HepG2 (cell line): ENCODE measurements around the gene RNF114. TPM values are rescaled to one million over a fixed set of nuclear protein-coding genes. Genes with fewer than 3 reads are reported as not detected.

Experiments used
- BCL6 ChIP-seq: IDR thresholded peaks from 2 replicates; pipeline ENCODE4 v1.6.1; 2016; ENCODE audit warnings: missing genetic modification reagents, missing compliant biosample characterization
- ELK4 ChIP-seq: sonication (generic); formaldehyde crosslinking; IDR thresholded peaks from 2 replicates; pipeline ENCODE4 v1.9.0; 2021; ENCODE audit warnings: missing genetic modification reagents, borderline replicate concordance
- KLF6 ChIP-seq: IDR thresholded peaks from 2 replicates; pipeline ENCODE4 v1.8.0; 2016; ENCODE audit warnings: missing biosample characterization, missing genetic modification reagents
- PLRG1 ChIP-seq: fragments of 450-650 bp; conservative IDR thresholded peaks from 2 replicates; pipeline ENCODE4 v1.6.1; 2016
- SIN3B ChIP-seq: fragments of 150-350 bp; IDR thresholded peaks from 2 replicates; pipeline ENCODE4 v1.6.1; 2014; ENCODE audit warnings: low read length
- TGIF2 ChIP-seq: IDR thresholded peaks from 2 replicates; pipeline ENCODE4 v1.6.1; 2016; ENCODE audit warnings: control low read depth, missing compliant biosample characterization
- ZNF557 ChIP-seq: sonication (generic); formaldehyde crosslinking; IDR thresholded peaks from 2 replicates; pipeline ENCODE4 v1.4.0; 2020; ENCODE audit warnings: missing genetic modification reagents
- ZNF784 ChIP-seq: sonication (generic); formaldehyde crosslinking; IDR thresholded peaks from 2 replicates; pipeline ENCODE4 v1.5.1; 2020; ENCODE audit warnings: missing genetic modification reagents, mild to moderate bottlenecking, borderline replicate concordance
- ZSCAN5A ChIP-seq: sonication (generic); formaldehyde crosslinking; IDR thresholded peaks from 2 replicates; pipeline ENCODE4 v1.8.0; 2022; ENCODE audit warnings: mild to moderate bottlenecking, missing genetic modification reagents, borderline replicate concordance
- polyA plus RNA-seq, 8 experiments: library from polyadenylated mRNA; depleted of rRNA in 3 of 8; stranded (reverse) in 7 of 8; unstranded in 1 of 8; fragments of >200 nt; fragmentation: Illumina TruSeq in 4 of 8; extraction: Trizol in 4 of 8; gene quantifications; 2 replicates each; pipeline versions ENCODE4 v1.2.1 to v1.2.3, GENCODE V29; 2011 to 2016; ENCODE audit warnings: low read depth in 4 of 8, missing spikeins in 1 of 8, mixed read lengths in 1 of 8; ENCODE audit not compliant: insufficient read depth in 1 of 8
- total RNA-seq, 5 experiments: library from RNA; depleted of rRNA; stranded (reverse); fragments of >200 nt; fragmentation: Illumina TruSeq; extraction: Trizol; gene quantifications; 2 replicates each; pipeline ENCODE4 v1.2.3, GENCODE V29; 2016; ENCODE audit warnings: low read depth in 1 of 5
- TF ChIP-seq, protein P1 (sequence below): sonication (generic); formaldehyde crosslinking; IDR thresholded peaks from 2 replicates; pipeline ENCODE4 v1.4.0; 2020; ENCODE audit warnings: missing genetic modification reagents
- TF ChIP-seq, protein P2 (sequence below): sonication (generic); formaldehyde crosslinking; IDR thresholded peaks from one replicate; pipeline ENCODE4 v1.5.1; 2020; ENCODE audit warnings: mild to moderate bottlenecking, missing genetic modification reagents; ENCODE audit errors: not compliant biosample characterization

Gene RNF114
- total and polyA plus RNA-seq, 2 of the 13 experiments (the other 11 are each of a cell fraction or from before 2014, with no cell fraction given) = 119 to 126 TPM

DNA sequence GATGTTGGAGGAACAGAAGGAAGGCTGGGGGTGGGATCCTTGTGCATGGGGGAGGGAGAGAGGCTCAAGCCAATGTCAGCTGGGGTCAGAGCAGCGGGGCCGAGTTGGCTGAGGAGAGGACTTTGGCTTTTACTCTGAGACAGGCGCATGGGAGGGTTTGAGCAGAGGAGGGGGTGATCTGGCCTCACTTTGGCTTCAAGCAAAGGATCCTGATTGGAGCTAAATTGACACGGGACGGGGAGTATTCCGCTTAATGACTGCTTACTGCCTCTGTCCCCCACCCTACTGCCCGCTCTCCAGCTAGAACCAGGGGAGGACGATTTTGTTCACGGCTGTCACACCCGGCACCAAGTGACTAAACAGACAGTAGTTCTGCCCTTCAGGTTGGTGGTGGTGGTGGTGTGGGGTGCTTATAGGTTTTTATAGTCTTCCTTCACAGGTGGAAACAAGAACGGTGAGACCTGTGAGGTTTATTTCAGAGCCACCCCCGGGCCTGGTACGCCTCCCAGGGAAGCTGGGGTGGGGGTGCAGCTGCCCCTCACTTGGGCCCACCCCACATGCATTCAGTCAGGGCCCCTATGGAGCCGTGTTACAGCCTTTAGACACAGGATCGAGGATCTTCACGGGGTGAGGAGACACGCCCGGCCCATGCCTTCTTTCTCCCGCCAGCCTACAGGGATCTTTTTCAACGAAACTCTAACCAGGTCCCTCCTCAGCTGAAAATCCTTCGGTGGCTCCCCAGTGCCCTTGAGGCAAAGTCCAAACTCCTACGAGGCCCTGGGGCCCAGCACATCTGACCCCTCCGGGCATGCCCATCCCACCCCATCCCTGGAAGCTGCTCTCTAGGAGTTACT lies 45.2 kb downstream of the RNF114 start (continued):
- TF ChIP-seq, protein P1, sequence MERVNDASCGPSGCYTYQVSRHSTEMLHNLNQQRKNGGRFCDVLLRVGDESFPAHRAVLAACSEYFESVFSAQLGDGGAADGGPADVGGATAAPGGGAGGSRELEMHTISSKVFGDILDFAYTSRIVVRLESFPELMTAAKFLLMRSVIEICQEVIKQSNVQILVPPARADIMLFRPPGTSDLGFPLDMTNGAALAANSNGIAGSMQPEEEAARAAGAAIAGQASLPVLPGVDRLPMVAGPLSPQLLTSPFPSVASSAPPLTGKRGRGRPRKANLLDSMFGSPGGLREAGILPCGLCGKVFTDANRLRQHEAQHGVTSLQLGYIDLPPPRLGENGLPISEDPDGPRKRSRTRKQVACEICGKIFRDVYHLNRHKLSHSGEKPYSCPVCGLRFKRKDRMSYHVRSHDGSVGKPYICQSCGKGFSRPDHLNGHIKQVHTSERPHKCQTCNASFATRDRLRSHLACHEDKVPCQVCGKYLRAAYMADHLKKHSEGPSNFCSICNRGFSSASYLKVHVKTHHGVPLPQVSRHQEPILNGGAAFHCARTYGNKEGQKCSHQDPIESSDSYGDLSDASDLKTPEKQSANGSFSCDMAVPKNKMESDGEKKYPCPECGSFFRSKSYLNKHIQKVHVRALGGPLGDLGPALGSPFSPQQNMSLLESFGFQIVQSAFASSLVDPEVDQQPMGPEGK (CRISPR knock-in tag) = peak; percentile 51; the same call in 1 of the 2 replicates
- TF ChIP-seq ZNF557 (CRISPR knock-in tag) = no peak
- no peak for TF ChIP-seq ZSCAN5A
- peak; percentile 79 for TF ChIP-seq BCL6 (CRISPR knock-in tag)
- TF ChIP-seq TGIF2 = 0 out of 2 replicates have a peak, but pooled peaks have one; percentile 39
- no peak for TF ChIP-seq PLRG1
- TF ChIP-seq SIN3B = no peak
- TF ChIP-seq, protein P2, sequence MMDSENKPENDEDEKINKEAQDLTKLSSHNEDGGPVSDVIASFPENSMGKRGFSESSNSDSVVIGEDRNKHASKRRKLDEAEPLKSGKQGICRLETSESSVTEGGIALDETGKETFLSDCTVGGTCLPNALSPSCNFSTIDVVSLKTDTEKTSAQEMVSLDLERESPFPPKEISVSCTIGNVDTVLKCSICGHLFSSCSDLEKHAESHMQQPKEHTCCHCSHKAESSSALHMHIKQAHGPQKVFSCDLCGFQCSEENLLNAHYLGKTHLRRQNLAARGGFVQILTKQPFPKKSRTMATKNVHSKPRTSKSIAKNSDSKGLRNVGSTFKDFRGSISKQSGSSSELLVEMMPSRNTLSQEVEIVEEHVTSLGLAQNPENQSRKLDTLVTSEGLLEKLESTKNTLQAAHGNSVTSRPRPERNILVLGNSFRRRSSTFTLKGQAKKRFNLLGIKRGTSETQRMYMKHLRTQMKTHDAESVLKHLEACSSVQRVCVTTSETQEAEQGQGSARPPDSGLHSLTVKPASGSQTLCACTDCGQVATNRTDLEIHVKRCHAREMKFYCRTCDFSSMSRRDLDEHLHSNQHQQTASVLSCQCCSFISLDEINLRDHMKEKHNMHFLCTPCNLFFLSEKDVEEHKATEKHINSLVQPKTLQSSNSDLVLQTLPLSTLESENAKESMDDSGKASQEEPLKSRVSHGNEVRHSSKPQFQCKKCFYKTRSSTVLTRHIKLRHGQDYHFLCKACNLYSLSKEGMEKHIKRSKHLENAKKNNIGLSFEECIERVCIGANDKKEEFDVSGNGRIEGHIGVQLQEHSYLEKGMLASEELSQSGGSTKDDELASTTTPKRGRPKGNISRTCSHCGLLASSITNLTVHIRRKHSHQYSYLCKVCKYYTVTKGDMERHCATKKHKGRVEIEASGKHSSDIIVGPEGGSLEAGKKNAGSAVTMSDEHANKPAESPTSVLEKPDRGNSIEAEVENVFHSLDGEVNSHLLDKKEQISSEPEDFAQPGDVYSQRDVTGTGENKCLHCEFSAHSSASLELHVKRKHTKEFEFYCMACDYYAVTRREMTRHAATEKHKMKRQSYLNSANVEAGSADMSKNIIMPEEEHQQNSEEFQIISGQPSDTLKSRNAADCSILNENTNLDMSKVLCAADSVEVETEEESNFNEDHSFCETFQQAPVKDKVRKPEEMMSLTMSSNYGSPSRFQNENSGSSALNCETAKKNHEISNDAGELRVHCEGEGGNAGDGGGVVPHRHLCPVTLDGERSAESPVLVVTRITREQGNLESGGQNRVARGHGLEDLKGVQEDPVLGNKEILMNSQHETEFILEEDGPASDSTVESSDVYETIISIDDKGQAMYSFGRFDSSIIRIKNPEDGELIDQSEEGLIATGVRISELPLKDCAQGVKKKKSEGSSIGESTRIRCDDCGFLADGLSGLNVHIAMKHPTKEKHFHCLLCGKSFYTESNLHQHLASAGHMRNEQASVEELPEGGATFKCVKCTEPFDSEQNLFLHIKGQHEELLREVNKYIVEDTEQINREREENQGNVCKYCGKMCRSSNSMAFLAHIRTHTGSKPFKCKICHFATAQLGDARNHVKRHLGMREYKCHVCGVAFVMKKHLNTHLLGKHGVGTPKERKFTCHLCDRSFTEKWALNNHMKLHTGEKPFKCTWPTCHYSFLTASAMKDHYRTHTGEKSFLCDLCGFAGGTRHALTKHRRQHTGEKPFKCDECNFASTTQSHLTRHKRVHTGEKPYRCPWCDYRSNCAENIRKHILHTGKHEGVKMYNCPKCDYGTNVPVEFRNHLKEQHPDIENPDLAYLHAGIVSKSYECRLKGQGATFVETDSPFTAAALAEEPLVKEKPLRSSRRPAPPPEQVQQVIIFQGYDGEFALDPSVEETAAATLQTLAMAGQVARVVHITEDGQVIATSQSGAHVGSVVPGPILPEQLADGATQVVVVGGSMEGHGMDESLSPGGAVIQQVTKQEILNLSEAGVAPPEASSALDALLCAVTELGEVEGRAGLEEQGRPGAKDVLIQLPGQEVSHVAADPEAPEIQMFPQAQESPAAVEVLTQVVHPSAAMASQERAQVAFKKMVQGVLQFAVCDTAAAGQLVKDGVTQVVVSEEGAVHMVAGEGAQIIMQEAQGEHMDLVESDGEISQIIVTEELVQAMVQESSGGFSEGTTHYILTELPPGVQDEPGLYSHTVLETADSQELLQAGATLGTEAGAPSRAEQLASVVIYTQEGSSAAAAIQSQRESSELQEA (CRISPR knock-in tag) = no peak
- TF ChIP-seq ZNF784 (CRISPR knock-in tag) = peak; percentile 29; the same call in 1 of the 2 replicates
- no peak for TF ChIP-seq ELK4 (CRISPR knock-in tag)
- TF ChIP-seq KLF6 (CRISPR knock-in tag) = no peak
